Activated T-cell treated with anti-CD3 and anti-CD28 coated beads for 1 hour (primary cell): ENCODE measurements around the gene HOXB5.

Source experiments
- DNase-seq: peaks from one replicate; pipeline ENCODE4 v3.0.0-alpha.2; 2020; ENCODE audit warnings: low read depth

The HOXB5 gene

GRCh38 chr17:48593126-48593829 lies at the start of gene HOXB5:
TSS of gene HOXB5 (minus strand) at chr17:48593779. CDS start at chr17:48593682, 97 bp downstream.
- DNase-seq, result no peak

- no peak for DNase-seq
Observed at GRCh38 chr17:48642843-48643696, 49.5 kb upstream of the HOXB5 start.

- DNase-seq, result no peak
Observed at GRCh38 chr17:48642059-48642842, 48.7 kb upstream of the HOXB5 start.

- DNase-seq, result no peak
Observed at GRCh38 chr17:48641541-48642058, 48.0 kb upstream of the HOXB5 start.

- no peak for DNase-seq
Observed at GRCh38 chr17:48640858-48641180, 47.2 kb upstream of the HOXB5 start.

GRCh38 chr17:48639982-48640857 lies 46.6 kb upstream of the HOXB5 start:
- DNase-seq, result no peak

- DNase-seq, result no peak
Observed at GRCh38 chr17:48639136-48639535, 45.6 kb upstream of the HOXB5 start.

- no peak for DNase-seq
Observed at GRCh38 chr17:48637323-48638260, 44.0 kb upstream of the HOXB5 start.

GRCh38 chr17:48636177-48637018 lies 42.8 kb upstream of the HOXB5 start:
- peak; percentile 57 for DNase-seq

GRCh38 chr17:48634493-48635208 lies 41.1 kb upstream of the HOXB5 start:
- DNase-seq, result no peak

- no peak for DNase-seq
Observed at GRCh38 chr17:48633266-48633677, 39.7 kb upstream of the HOXB5 start.

- no peak for DNase-seq
Observed at GRCh38 chr17:48632579-48633265, 39.1 kb upstream of the HOXB5 start.

- no peak for DNase-seq
Observed at GRCh38 chr17:48631693-48632578, 38.4 kb upstream of the HOXB5 start.

- no peak for DNase-seq
Observed at GRCh38 chr17:48630925-48631692, 37.5 kb upstream of the HOXB5 start.

- DNase-seq, result no peak
Observed at GRCh38 chr17:48630009-48630924, 36.7 kb upstream of the HOXB5 start.
